ENCODE measurements around the gene RDH5. TPM values are rescaled to one million over a fixed set of nuclear protein-coding genes. Genes with fewer than 3 reads are reported as not detected.

RDH5 gene
- total RNA-seq, 1 donor from 2014 or later, result 2.3 TPM

GRCh38 chr12:55726971-55727370 lies 6.8 kb downstream of the RDH5 start:
- peaks cover 50% of the 10 kb centered on the region for H3K4me1 Mint-ChIP-seq (ENCODE audit: low read depth)
- peak overlapping the region; percentile 91 for H3K4me3 Mint-ChIP-seq (ENCODE audit: unreplicated experiment)
- peak overlapping the region; percentile 94 for H3K27ac Mint-ChIP-seq (ENCODE audit: unreplicated experiment)
- peaks cover 27% of the 10 kb centered on the region for H3K36me3 Mint-ChIP-seq (ENCODE audit: low read depth)
- no peaks in the 10 kb centered on the region for H3K27me3 Mint-ChIP-seq (ENCODE audit: low read depth)
- TF ChIP-seq, protein P1, sequence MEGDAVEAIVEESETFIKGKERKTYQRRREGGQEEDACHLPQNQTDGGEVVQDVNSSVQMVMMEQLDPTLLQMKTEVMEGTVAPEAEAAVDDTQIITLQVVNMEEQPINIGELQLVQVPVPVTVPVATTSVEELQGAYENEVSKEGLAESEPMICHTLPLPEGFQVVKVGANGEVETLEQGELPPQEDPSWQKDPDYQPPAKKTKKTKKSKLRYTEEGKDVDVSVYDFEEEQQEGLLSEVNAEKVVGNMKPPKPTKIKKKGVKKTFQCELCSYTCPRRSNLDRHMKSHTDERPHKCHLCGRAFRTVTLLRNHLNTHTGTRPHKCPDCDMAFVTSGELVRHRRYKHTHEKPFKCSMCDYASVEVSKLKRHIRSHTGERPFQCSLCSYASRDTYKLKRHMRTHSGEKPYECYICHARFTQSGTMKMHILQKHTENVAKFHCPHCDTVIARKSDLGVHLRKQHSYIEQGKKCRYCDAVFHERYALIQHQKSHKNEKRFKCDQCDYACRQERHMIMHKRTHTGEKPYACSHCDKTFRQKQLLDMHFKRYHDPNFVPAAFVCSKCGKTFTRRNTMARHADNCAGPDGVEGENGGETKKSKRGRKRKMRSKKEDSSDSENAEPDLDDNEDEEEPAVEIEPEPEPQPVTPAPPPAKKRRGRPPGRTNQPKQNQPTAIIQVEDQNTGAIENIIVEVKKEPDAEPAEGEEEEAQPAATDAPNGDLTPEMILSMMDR (IDR thresholded peaks at IDR 0.05), result no peak
- no peaks in the 10 kb centered on the region for H3K9me3 Mint-ChIP-seq (ENCODE audit: low read depth)
- DNase-seq (ENCODE audit: low spot score), result no peak

- Mint-ChIP-seq H3K27me3 (ENCODE audit: low read depth) (no peaks in the 10 kb centered on the region), H3K9me3 (ENCODE audit: low read depth) (no peaks in the 10 kb centered on the region), H3K4me3 (ENCODE audit: unreplicated experiment) (peak overlapping the region; percentile 91), H3K27ac (ENCODE audit: unreplicated experiment) (peak overlapping the region; percentile 94), H3K36me3 (ENCODE audit: low read depth) (peaks cover 27% of the 10 kb centered on the region), H3K4me1 (ENCODE audit: low read depth) (peaks cover 50% of the 10 kb centered on the region)
- no peak for DNase-seq (ENCODE audit: low spot score)
- TF ChIP-seq, protein P1 (IDR thresholded peaks at IDR 0.05), result no peak
Observed at GRCh38 chr12:55727643-55728185, 7.5 kb downstream of the RDH5 start.

GRCh38 chr12:55728186-55728938 lies 8.2 kb downstream of the RDH5 start:
- Mint-ChIP-seq H3K36me3 (ENCODE audit: low read depth) (peaks cover 26% of the 10 kb centered on the region), H3K27me3 (ENCODE audit: low read depth) (no peaks in the 10 kb centered on the region), H3K27ac (ENCODE audit: unreplicated experiment) (peak overlapping the region; percentile 98), H3K4me1 (ENCODE audit: low read depth) (peaks cover 50% of the 10 kb centered on the region), H3K9me3 (ENCODE audit: low read depth) (no peaks in the 10 kb centered on the region), H3K4me3 (ENCODE audit: unreplicated experiment) (peak overlapping the region; percentile 91)
- DNase-seq (ENCODE audit: low spot score), result no peak
- TF ChIP-seq, protein P1 (IDR thresholded peaks at IDR 0.05), result peak; percentile 9

- H3K27me3 Mint-ChIP-seq (ENCODE audit: low read depth), result no peaks in the 10 kb centered on the region
- peak within 1 kb of the TSS; percentile 98 for H3K27ac Mint-ChIP-seq (ENCODE audit: unreplicated experiment)
- TF ChIP-seq, protein P1 (IDR thresholded peaks at IDR 0.05), result no peak
- peak within 1 kb of the TSS; percentile 91 for H3K4me3 Mint-ChIP-seq (ENCODE audit: unreplicated experiment)
- H3K9me3 Mint-ChIP-seq (ENCODE audit: low read depth), result no peaks in the 10 kb centered on the region
- DNase-seq (ENCODE audit: low spot score), result no peak
- peaks cover 22% of the 10 kb centered on the region for H3K36me3 Mint-ChIP-seq (ENCODE audit: low read depth)
- peaks cover 47% of the 10 kb centered on the region for H3K4me1 Mint-ChIP-seq (ENCODE audit: low read depth)
Observed at GRCh38 chr12:55728939-55729818, 9.0 kb downstream of the RDH5 start, which contains the start of gene CD63. TSS of gene CD63 (minus strand) at chr12:55729009. CDS start at chr12:55728341, 668 bp downstream.
